Breast epithelium (tissue), 4 donors: ENCODE measurements around the gene ARRDC2. TPM values are rescaled to one million over a fixed set of nuclear protein-coding genes. Genes with fewer than 3 reads are reported as not detected.

Experiments used
- DNase-seq, 2 donors: peaks; one replicate each; pipeline ENCODE4 v3.0.0-alpha.2; 2019; ENCODE audit warnings: low spot score in 2 of 2
- H3K27ac ChIP-seq, 2 donors: fragments of 200-600 bp; sonication (generic) in 1 of 2; one replicate each; pipeline ENCODE4 v1.5.1; 2016 to 2019; ENCODE audit warnings: mild to moderate bottlenecking in 1 of 2
- H3K27me3 ChIP-seq, 2 donors: fragments of 200-600 bp; sonication (generic) in 1 of 2; one replicate each; pipeline versions ENCODE4 v1.5.1 to v1.6.0; 2017 to 2019; ENCODE audit warnings: control low read depth in 1 of 2, mild to moderate bottlenecking in 1 of 2
- H3K36me3 ChIP-seq: fragments of 200-600 bp; one replicate; pipeline ENCODE4 v1.5.1; 2019
- H3K4me1 ChIP-seq, 2 donors: fragments of 200-600 bp; sonication (generic); one replicate each; pipeline ENCODE4 v1.5.1; 2016 to 2019; ENCODE audit warnings: control low read depth in 1 of 2
- H3K4me3 ChIP-seq, 3 donors: fragments of 200-600 bp; sonication (generic); 1 replicate in 2 of 3; 2 replicates in 1 of 3; pipeline ENCODE4 v1.5.1; 2016 to 2019; ENCODE audit warnings: mild to moderate bottlenecking in 3 of 3, moderate library complexity in 2 of 3
- H3K9me3 ChIP-seq, 2 donors: fragments of 200-600 bp; sonication (generic) in 1 of 2; one replicate each; pipeline ENCODE4 v1.5.1; 2016 to 2019; ENCODE audit warnings: control low read depth in 1 of 2
- CTCF ChIP-seq, 3 donors: fragments of 450-650 bp; IDR thresholded peaks; one replicate each; pipeline ENCODE4 v1.5.1; 2016 to 2017; ENCODE audit warnings: antibody characterized with exemption in 3 of 3, mild to moderate bottlenecking in 3 of 3, moderate library complexity in 3 of 3
- POLR2A ChIP-seq: fragments of 450-650 bp; IDR thresholded peaks from one replicate; pipeline ENCODE4 v1.6.1; 2016; ENCODE audit warnings: antibody characterized with exemption, mild to moderate bottlenecking, moderate library complexity
- POLR2AphosphoS5 ChIP-seq, 3 donors: sonication (generic); formaldehyde crosslinking; IDR thresholded peaks; one replicate each; pipeline ENCODE4 v1.6.1; 2017; ENCODE audit warnings: antibody characterized with exemption in 3 of 3
- intact Hi-C: fragments of 100-400 bp; cut with DNase I; formaldehyde crosslinking; loops from one replicate; pipeline ENCODE4 v1.15.1; 2023; ENCODE audit warnings: low total_unique reads
- total RNA-seq, 3 donors: library from RNA; depleted of rRNA; stranded (reverse); fragments of >200 nt; gene quantifications; one replicate each; pipeline ENCODE4 v1.1.0, GENCODE V29; 2016

ARRDC2 gene
- 10 to 100 TPM; 49.4 to 89.3 (median 53.4) TPM for total RNA-seq

- H3K27ac ChIP-seq: peak within 1 kb of the TSS; percentile 88 to 91
- intact Hi-C loops: loop anchor here (5.0 kb wide), 1 partner anchor 49 kb away; no protein-coding TSS in a partner anchor
- peak; percentile 88 to 92 for DNase-seq
- H3K27me3 ChIP-seq: no peaks in the 10 kb centered on the region
- no peaks in the 10 kb centered on the region for H3K9me3 ChIP-seq
- H3K4me1 ChIP-seq: no peaks in the 10 kb centered on the region
- no peaks in the 10 kb centered on the region for H3K36me3 ChIP-seq
- peak within 1 kb of the TSS; percentile 62 to 75 (median 65) for H3K4me3 ChIP-seq
- no peak for TF ChIP-seq CTCF (IDR thresholded peaks at IDR 0.05)
- no peak for TF ChIP-seq POLR2A
- peak; percentile 43 to 72 (median 55) for TF ChIP-seq POLR2AphosphoS5 (IDR thresholded peaks at IDR 0.05)
These were observed at the start of gene ARRDC2 for GRCh38 chr19:18007917-18008673. TSS of gene ARRDC2 (plus strand) at chr19:18008170. CDS start at chr19:18008311, 141 bp downstream.

- TF ChIP-seq POLR2A (no peak), CTCF (IDR thresholded peaks at IDR 0.05) (no peak), POLR2AphosphoS5 (IDR thresholded peaks at IDR 0.05) (no peak)
- Histone ChIP-seq H3K27ac (no peak overlapping the region), H3K27me3 (peaks cover 0 to 22% of the 10 kb centered on the region in 2 donors), H3K4me3 (no peak overlapping the region), H3K4me1 (no peaks in the 10 kb centered on the region), H3K36me3 (no peaks in the 10 kb centered on the region), H3K9me3 (no peaks in the 10 kb centered on the region)
- intact Hi-C loops: no loop called here
- DNase-seq: no peak
These were observed 43.9 kb upstream of the ARRDC2 start for GRCh38 chr19:17963936-17964691.

- Histone ChIP-seq H3K27ac (no peak overlapping the region), H3K4me1 (no peaks in the 10 kb centered on the region), H3K4me3 (no peak overlapping the region), H3K27me3 (peaks cover 0 to 22% of the 10 kb centered on the region in 2 donors), H3K9me3 (no peaks in the 10 kb centered on the region), H3K36me3 (no peaks in the 10 kb centered on the region)
- TF ChIP-seq POLR2A (no peak), POLR2AphosphoS5 (IDR thresholded peaks at IDR 0.05) (no peak), CTCF (IDR thresholded peaks at IDR 0.05) (no peak)
- intact Hi-C loops: no loop called here
- DNase-seq: no peak
These were observed 42.4 kb upstream of the ARRDC2 start for GRCh38 chr19:17965370-17966128.

- Histone ChIP-seq H3K4me3 (no peak overlapping the region), H3K27me3 (peaks cover 0 to 22% of the 10 kb centered on the region in 2 donors), H3K4me1 (no peaks in the 10 kb centered on the region), H3K9me3 (no peaks in the 10 kb centered on the region), H3K36me3 (no peaks in the 10 kb centered on the region), H3K27ac (no peak overlapping the region)
- TF ChIP-seq CTCF (IDR thresholded peaks at IDR 0.05) (no peak), POLR2A (no peak), POLR2AphosphoS5 (IDR thresholded peaks at IDR 0.05) (no peak)
- intact Hi-C loops: no loop called here
- DNase-seq: no peak
These were observed 41.9 kb upstream of the ARRDC2 start for GRCh38 chr19:17966129-17966483.
